Stimulated activated CD4-positive, alpha-beta T cell treated with anti-CD3 and anti-CD28 coated beads, TNF-alpha, amount 100 ng/mL, for 48 hours (primary cell): ENCODE results near the gene USP22.

ENCODE experiments used
- DNase-seq, 3 donors: peaks; one replicate each; pipeline ENCODE4 v3.0.0-alpha.2; 2020; ENCODE audit warnings: low read depth in 3 of 3

USP22 gene

DNA sequence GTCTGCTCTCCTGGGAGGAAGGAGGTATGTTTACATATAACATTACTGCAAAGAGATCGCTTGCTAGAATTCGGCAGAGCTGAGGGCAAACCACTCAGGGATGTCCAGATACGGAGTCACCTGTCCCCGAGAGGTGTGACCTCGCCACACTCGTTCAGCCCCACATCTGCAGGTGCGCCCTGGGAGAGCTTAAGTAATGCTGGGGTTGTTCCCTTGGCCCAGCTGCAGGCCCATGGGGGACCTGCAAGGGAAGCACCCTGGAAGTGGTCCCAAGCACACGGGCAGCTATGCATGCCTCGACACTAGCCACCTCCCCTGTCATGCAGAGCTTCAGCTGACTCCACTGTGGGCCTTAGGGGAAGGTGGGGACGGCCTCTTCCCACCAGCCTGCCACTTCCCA, 22.2 kb downstream of the USP22 start:
- no peak for DNase-seq

DNA sequence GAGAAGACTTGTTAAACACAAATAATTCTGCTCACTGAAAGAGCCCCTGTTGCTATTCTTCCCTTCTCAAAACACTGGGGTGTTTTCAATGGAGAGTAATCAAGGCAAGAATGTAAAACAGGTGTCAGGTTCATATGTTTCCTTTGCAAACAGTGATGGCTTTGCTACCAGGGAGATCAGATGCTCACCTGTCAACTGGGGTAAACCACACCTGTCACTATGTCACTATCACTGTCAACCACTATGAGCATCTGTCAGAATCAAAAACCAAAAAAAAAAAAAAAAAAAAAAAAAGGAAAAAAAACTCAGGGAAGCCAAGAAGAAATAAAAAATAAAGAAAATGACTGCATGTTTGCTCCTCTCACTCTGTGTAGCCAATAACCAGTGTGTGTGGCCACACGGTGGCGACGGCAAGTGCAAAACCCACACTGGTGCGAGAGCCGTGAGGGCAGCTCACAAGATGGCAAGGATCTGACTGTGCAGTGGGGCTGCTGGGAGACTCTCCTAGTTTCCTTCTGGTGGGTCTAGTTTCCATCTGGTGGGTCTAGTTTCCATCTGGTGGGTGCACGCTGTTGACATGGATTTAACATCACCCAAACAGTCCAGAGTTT, 22.7 kb downstream of the USP22 start:
- DNase-seq: no peak

DNA sequence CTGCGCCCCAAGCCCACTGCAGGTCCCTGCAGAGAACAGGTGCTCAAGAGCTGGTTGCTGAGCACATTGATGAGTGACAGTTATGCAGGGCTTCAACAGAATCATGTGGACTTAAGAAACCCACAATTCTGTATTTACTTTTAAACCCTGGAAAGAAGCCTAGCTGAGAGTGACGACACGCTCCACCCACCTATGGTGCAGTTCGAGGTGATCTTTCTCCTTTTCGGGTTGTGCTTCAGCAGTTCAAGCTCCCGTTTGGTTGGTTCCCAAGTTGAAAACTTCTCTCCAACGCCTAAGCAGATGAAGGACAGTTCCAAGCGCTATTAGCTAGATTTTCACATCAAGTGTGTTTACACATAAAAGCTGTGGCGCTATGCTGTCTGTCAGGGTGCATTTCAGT, 23.9 kb downstream of the USP22 start:
- DNase-seq: no peak

DNA sequence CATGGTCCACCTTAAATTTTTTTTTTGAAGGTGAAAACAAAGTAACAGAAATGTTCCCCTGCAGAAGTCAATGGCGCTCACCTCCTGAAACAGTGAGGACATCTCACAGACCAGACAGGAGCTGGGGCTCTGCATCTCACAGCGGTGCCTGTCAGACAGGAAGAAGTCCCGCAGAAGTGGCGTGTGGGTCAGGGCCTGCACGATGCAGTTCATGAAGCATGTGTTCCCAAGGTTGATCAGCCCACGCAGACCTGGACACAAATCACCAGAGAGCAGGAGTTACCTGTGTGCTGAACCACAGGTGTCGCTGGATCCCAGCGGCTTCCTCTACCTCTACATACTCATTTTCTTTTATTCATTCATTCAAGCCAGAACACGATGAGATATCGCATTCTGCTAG, 24.9 kb downstream of the USP22 start:
- DNase-seq: no peak

DNA sequence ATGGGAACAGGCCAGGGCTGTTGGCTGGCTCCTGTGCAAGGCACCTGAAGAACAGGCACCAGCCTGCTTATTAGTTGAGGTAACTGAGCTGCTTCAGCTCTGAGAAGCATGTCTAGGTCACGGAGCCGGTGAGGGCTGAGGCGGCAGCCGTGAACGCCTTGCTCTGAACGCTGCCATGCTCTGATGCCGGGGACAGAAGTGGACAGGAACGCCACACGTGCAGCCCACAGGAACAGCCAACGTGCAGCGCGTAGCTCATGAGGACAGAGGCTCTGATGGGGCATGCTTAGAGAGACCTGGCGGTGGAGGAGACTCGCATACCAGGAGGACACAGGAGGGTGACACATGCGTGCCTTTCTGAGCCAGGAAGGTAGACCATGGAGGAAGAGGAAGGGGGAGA, 25.6 kb downstream of the USP22 start:
- no peak for DNase-seq

DNA sequence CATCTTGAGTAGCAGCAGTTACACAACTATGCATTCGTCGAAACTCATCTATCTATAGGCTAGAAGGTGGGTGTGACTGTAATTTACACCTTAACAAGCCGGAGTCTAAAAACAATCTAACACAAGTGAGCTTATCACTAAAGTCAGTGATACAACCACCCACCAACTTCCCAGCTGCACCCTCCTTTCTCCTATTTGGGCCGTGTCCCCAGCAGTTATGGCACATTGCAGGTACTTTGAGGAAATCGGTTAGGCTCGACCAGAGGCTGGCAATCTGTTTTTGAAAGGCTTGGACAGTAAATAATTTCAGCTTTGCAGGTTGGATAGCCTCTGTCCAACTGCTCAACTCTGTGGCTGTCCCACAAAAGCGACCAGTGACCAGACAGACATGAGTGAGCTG, 26.0 kb downstream of the USP22 start:
- no peak for DNase-seq

DNA sequence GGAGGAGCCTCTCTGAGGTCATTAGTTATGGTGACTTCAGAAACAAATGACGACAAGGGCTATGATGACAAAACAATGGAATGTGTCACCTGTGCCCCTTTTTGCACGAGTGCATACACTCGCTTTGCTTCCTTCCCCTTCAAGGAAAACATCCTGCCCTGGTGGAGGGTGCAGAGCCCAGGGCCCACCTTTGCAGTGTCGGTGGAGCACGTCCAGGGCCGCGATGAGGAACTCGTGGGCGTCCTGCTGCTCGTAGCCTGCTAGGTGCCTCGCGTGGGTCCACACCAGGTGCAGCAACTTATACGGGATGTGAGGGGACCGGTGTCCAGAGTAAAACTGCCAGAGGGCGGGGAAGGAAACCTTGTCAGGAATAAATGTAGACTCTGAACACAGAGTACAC, 27.2 kb downstream of the USP22 start:
- DNase-seq: no peak

DNA sequence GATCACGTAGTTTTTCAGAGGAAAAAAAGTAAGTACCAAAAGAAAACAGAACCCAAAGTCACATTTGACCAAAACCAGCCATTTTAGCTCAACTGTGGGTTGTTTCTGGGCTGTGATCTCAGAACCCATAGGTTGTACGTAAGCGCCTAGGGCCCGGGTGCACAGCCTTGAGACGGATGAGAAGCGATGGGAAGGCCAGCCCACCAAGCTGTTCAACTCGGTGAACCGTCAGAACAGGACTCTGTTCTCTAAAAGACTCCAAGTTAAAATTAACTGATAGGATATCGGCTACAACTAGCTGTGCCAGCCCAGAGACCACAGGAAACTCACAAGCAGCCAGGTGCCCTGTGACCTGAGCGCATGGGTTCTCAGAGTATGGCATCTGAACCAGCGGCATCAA, 28.3 kb downstream of the USP22 start:
- no peak for DNase-seq

DNA sequence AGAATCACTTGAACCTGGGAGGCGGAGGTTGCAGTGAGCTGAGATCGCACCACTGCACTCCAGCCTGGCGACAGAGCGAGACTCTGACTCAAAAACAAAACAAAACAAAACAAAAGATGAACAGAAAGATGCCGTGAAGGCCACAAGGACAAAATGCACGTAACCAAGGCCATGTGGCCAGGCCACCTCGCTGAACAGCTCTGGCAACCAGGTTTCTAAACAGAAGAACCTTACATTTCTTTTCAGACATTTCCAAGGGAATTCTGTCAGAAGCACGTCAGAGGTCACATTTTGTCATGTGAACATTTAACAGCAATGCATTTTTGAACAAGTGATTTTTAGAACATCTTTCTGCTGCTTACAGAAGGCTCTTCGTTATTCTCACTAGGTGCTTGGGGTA, 28.8 kb downstream of the USP22 start:
- DNase-seq: no peak

DNA sequence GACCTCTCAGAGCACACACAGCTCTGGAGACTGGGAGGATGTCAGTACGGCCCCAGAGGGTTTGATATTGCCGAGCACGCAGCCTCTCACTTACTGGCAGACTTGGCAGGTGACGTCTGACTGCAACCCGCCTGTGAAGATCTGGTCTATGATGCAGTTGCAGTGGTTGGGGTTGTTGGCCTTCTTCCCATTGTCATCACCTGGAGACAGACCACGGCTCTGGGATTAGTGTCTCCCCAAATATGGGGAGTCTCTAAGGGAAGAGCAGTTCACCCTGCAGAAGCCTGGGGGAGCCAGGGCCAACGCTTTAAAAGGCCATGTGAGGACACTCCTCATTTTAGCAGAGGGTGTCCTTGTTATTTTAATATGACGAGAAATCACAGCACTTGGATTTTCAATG, 30.1 kb downstream of the USP22 start:
- DNase-seq: no peak

DNA sequence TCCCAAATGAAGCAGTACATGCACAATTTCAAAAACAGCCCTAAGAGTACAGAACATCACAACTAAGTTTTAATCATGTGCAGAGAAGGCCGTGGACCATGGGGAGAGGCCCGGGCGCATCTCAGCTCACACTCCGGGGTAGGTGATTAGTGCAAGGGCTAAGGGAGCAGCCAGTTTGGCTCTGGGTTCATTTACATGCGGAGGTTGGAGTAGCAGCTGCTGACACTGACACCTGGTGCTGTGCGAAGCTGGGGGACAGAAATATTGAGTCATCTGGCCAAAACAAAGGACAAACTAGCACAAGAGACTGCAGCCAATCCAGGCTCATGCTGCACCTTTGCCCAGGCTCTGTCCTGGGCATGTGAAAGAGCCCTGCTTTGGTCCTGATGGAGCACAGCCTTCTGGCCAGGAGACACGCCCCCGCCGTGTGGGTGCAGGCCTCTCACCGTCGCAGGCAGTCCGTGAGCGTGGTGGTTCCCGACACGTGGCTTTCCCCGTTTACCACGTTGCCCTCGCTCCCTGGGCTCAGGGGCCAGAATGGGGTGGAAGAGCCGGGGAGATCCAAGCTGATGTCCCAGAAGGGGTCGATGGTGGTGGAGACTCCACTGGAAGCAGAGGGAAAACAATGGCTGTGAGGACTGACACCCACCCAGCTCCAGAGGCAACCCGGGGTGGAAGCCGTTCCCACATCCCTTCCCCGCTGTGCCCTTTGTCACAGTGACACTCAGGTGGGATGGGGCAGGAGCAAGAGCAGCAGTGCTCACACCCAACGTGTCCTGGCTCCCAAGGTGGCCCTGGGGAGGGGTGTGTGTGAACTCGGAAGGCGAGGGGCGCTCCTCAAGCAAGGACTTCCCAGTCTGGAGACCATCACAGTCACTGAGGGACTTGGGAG, 31.9 kb downstream of the USP22 start:
- no peak for DNase-seq

DNA sequence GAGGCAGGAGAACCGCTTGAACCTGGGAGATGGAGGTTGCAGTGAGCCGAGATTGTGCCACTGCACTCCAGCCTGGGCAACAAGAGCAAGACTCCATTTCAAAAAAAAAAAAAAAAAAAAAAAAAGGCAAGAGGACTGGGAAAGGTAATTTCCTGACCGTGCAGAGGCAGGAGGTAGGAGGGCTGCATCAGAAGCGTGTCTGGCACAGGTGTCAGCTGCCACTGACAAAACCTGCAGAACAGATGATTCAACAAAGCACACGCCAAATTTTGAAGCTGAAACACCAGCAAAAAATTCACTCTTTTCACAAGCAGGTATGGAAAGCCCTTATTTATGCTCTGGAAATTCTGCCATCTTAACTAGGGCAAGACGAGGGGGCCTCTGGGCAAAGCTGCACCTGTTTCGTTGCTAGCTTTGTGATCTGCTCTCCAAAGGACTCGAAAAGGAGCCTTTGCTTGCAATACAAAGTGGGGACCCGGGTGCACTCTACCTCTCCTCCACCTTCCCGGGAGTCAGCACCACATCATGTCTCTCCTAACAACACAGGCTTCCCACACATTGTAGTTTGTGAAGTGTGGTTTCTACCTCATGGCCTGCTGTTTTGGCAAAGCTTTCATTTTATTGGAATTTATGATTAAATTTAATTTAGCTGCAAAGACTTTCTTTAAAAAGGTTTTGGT, 33.7 kb downstream of the USP22 start:
- DNase-seq: no peak

DNA sequence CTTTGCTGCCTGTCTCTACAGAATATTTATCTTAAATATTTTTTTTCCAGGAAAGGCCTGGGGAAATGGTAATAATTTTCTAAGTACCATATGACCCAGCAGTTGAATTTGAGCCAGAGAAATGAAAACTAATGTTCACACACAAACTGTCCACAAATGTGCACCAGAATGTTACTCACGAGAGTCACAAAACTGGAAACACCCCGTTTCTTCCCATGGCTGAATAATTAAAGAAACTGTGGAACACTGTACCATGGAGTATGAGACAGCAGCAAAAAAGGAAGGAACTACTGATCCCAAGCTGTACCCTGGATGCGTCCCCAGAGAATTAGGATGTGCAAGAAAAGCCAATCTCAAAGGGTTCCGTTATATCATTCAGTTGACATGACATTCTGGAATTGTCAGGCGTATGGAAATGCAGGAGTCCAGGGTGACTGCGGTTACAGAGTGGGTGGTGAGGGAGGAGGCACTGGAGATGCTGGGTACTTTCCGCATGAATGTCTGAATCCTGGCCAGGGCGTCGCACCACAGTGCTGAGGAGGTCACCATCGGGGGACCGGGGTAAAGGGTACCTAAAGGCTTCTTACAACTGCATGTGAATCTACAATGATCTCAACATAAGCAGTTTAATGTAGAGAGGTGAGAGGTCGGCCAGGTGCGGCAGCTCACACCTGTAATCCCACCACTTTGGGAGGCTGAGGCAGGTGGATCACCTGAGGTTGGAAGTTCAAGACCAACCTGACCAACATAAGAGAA, 34.5 kb downstream of the USP22 start:
- DNase-seq: no peak

DNA sequence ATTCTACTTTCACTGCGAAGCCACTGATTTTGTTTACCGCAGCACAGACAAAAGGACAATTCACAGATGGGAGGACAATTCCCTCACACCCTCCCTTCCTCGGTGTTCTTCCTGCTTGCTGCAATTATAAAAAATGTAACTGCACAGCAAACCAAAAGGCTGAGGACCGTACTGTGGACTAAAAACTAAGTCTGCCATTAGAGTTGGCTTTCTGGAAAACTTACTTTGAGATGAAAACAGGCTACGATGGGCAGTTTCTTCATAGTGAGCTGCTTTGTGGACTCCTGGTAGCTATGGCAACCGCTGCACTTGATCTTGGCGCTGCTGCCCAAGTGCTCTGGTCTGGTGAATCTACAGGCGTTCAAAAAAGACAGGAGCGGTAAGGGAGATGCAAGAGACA, 35.2 kb downstream of the USP22 start:
- no peak for DNase-seq

DNA sequence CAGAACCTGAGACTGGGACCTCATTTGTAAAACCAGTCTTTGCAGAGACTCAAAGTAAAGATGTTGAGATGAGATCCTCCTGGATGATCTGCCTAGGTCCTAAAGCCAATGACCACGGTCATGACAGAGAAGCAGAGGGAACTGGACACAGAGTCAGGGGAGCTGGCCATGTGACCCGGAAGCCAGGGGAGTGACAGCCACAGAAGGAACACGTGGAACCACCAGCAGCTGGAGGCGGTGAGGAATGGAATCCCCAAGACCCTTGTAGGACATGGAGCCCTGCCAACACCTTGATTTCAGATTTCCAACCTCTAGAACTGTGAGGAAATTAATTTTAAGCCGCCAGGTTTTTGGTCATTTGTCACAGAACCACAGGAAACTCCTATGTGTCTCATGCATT, 37.0 kb downstream of the USP22 start:
- DNase-seq: no peak

DNA sequence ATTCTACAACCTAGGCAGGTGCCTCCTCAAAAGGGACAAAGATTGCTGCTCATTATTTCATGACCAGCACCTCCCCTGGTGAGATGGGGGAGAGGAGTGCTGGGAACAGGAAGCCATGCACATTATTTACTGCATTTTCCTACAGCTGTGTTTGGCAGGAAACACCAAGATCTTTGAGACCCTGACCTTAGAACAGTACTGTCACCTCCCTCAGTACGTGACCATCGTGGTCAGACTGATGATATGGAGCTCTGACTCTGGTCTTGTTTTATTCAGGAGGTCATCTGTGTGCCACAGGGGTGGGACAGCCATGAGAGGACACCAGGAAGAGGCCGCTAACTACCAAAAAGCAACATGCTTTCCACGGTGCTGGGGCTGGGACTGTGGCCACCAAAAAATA, 37.4 kb downstream of the USP22 start:
- no peak for DNase-seq

DNA sequence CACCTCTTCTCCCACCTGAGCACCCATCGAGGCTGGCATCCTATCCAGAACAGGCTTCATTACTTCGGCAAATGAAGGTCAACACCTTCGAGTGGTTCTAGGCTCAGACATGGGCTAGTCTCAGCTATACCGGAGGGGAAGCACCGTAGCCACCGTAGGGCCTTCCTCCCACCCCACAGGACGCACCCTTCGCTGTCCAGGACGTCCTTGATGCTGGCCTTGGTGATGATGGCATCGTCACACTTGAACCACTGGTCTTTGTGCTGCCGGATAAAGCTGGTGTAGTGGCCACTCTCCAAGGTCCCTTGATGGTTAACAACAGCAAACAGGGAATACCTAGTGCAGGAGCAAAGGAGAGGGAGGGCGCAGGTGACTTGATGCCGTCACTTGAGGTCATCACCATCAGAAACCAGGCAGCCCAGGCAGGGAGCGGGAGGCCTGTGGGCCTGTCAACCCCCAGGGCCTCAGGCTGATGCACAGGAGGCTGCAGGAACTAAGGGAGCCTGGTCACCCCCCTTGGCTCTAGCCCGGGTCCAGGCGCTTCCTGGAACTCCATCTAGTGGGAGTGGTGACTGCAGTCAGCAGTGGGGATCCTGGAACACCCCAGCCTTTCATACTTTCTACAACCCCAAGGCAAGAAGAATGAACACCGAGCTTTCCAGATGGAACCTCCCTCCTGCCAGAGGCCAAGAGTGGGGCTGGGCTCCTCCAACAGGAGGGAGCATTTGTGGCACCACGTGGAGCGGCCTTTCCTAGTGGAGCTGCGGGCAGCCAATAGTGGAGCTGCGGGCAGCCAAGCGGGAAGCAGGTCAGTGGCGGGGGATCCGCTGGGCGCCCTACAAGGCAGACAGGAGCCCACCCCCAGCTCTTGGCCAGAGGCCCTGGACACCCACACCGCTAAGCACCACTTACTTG, 38.5 kb downstream of the USP22 start:
- DNase-seq: no peak

DNA sequence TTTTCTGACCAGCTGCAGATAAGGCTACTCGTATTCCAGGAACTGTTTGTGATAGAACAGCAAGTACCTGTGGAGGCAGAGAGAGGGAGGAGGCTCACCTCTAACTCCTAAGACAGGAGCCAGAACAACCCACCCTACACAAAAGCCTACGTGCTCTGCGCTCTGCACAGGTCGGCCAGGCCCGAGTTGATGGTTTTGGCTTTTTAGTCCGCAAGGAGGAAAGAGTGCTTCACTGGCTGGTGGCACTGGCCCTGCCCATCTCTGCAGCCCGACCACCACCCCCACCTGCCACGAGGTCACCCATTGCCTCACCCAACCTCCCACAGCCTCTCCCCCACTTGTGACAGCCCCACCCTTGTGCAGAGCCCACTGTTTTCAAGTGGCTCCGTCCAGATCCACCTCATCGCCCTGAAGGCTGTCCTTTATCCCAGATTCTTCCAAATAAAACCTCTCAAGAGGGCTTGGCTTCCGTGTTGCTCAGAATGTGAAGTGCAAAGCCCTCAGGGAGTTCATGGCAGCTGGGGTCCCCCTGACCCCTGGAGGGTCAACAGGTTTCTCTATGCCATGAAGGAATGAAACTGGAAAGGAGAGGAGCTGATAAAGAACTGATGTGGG, 39.7 kb downstream of the USP22 start:
- no peak for DNase-seq

DNA sequence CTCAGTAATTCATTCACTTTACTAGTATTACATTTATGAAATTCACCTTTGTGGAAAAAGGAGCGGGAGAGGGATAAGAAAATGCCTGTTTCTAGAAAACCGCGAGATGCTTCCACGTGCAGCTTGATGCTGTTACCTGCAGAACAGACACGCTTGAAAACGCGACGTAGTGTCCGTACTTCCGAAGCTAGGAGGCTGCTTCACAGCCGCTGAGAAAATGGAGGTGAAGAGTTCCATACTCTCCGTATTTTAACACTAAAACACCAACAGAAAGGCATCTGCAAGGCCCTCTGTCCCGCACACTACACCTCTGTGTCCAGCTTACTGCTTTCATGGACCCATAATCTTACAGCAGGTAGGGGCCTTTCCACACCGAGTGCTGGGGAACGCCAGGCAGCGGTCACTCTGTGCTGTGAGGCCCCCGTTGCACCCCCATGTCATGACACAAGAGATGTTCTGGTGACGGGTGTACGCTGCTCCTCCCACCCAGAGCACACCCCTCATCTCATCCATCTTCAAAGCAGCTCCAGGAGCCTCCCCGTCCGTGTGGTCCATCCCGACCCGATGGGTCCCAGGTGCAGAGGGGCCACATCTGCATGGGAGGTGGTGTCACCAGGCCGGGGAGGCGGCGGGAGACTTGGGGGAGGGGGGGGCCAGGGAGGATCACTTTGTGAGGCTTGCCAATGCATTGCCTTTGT, 40.4 kb downstream of the USP22 start:
- DNase-seq: no peak

DNA sequence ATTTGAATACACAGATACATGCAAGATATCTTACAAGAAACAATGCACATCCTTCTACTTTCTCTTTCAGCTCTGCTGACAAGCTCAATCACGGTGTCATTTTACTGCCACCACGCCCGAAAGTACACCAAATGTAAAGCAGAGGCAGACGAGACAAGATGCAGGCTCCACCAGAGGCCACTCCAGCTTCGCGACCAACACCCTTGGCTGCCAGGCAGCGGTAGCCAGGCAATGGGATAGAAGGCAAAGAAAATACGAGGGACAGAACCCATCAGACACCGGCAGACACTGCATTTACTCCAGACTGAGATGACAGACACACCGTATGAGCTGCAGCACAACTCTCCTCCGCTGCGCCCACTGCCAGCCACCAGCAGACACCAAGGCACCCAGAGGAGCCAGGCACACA, 41.0 kb downstream of the USP22 start:
- no peak for DNase-seq
